OCI-LY3 (cell line): ENCODE measurements around the gene NKX6-1.

Source experiments
- CTCF ChIP-seq: fragments of 200-600, 300-600 bp; sonication (generic); IDR thresholded peaks from 2 replicates; pipeline ENCODE4 v1.5.1; 2014; ENCODE audit warnings: antibody characterized with exemption, low read length, low read depth
- EZH2phosphoT487 ChIP-seq: fragments of 200-600 bp; shearing (Covaris generic); IDR thresholded peaks from 2 replicates; pipeline ENCODE4 v1.6.1; 2018; ENCODE audit warnings: antibody characterized with exemption, mixed run types, low read depth

DNA sequence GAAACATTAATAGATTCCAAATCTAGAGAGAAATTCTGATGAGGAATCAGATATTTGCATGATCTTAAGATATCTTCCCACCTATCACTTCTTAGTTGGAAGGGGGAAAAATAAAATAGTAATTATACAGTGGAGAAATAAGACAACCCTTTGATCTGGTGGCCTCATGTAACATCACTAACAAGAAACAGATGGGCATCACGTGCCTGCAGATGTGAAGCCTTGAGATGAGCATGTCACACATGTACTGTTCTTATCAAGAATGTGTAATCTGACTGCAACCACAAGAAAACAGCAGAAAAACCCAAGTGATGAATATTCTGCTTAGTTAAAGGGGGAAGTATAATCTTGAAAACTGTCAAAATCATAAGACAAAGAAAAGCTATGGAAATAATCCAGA lies 31.4 kb upstream of the NKX6-1 start:
- TF ChIP-seq CTCF (no peak), EZH2phosphoT487 (no peak)
